Stimulated activated naive CD8-positive, alpha-beta T cell treated with anti-CD3 and anti-CD28 coated beads, Interleukin-15, Interleukin-2, amounts not matched to agents 100 ng/mL and 50 ng/mL, for 24 hours (primary cell): ENCODE results near the gene PSG1.
"Not testable (repeated sequence)": the region's sequence is repeated elsewhere in the genome, so short reads cannot be mapped to it uniquely, and the experiment has no call there.

Source experiments
- H3K27ac Mint-ChIP-seq: one replicate; pipeline ENCODE4 v1.8.0; 2021; ENCODE audit warnings: mild to moderate bottlenecking, mixed read lengths
- H3K27me3 Mint-ChIP-seq: one replicate; pipeline ENCODE4 v1.8.0; 2021; ENCODE audit warnings: mixed read lengths
- H3K36me3 Mint-ChIP-seq: one replicate; pipeline ENCODE4 v1.8.0; 2021; ENCODE audit warnings: low read depth, mixed read lengths
- H3K4me1 Mint-ChIP-seq: one replicate; pipeline ENCODE4 v1.8.0; 2021; ENCODE audit warnings: low read depth, mixed read lengths
- H3K4me3 Mint-ChIP-seq: one replicate; pipeline ENCODE4 v1.8.0; 2021; ENCODE audit warnings: mild to moderate bottlenecking, mixed read lengths
- H3K9me3 Mint-ChIP-seq: one replicate; pipeline ENCODE4 v1.8.0; 2021; ENCODE audit warnings: mixed read lengths

The PSG1 gene

DNA sequence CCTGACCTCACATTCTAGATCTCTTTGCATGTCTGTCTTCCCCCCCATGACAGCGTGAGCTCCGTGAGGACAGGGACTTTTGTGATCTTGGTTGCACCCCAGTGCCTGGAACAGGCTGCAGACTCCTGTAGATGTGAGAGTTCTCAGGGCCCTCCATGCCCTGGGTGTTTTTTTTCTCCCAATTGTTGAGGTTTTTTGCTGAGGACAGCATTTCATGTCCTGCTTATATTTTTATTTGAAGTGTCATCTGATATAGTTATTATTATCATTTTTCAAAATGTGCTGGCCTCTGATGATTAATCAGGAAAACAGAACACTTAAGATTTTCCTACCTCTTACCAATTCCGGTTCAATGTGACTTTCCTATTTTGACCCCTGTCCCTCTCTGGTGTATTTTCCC is 24.8 kb downstream of the PSG1 start:
- H3K4me3 Mint-ChIP-seq, H3K27me3 Mint-ChIP-seq, H3K36me3 Mint-ChIP-seq, H3K27ac Mint-ChIP-seq, H3K4me1 Mint-ChIP-seq, H3K9me3 Mint-ChIP-seq: not testable (repeated sequence)

DNA sequence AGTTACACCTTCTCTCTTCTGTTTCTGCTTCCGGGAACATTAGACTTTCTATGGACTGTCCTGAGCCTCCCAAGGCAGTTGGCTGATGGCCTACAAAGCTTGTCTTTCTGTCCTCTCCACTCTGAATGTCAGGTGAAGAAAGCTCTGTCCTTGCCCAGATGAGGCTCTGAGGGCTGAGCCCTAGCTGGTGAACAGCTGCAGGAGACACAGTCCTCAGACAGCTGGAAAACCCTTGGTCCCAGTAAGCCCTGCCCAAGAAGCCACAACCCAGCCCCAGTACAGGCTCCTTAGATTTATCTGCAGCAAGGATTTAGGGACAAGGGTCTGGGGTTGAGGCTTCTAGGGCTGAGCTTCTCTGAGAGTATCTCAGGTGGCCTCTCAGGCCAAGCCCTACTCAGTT is 26.3 kb downstream of the PSG1 start:
- not testable (repeated sequence) for H3K27me3 Mint-ChIP-seq, H3K36me3 Mint-ChIP-seq, H3K4me1 Mint-ChIP-seq, H3K9me3 Mint-ChIP-seq, H3K27ac Mint-ChIP-seq, H3K4me3 Mint-ChIP-seq

DNA sequence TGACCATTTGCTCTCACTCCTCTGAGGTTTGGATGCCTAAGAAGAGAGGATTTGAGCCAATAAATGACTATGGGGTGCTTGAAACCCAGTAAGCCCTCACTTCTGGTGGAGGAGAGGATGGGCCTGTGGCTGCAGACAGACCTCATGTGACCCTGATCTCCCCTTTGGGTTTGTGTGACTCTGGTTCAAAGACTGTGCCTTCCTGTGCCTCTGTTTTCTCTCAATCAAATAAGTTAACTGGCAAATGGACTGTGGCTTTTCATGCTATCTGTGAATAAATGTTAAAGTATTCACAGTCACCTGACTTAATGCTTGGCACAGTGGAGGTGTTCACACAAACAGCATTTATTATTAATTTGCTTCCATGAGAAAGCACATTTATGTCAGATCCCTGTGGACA is 26.7 kb downstream of the PSG1 start:
- not testable (repeated sequence) for H3K27me3 Mint-ChIP-seq, H3K36me3 Mint-ChIP-seq, H3K27ac Mint-ChIP-seq, H3K4me3 Mint-ChIP-seq, H3K4me1 Mint-ChIP-seq, H3K9me3 Mint-ChIP-seq

DNA sequence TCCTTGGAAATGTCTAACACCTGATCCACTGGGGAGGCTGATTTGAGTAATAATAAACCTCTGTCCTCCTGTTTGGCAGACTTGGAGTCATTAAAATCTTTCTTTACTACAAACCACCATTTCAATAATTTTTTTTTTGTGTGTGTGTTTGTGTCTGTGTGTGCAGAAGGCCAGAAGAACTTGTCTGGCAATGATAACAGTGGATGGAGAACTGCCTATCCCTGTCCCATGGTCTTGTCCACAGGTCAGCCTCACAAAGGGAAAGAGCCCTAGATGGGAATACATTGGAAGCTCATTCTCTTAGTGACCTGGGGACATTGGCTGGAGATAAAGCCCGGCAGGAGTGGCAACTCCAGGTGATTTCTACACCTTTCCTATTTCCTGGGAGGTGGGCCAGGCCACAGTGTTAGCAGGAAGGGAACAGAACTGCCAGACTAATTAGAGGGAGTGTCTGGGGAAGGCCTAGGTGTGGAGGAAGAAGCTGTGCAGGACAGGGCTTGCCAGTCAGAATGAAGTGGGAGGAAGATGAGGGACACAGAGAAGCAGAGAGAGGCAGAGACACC is 27.7 kb downstream of the PSG1 start:
- not testable (repeated sequence) for H3K27me3 Mint-ChIP-seq, H3K36me3 Mint-ChIP-seq, H3K9me3 Mint-ChIP-seq, H3K4me1 Mint-ChIP-seq, H3K27ac Mint-ChIP-seq, H3K4me3 Mint-ChIP-seq

DNA sequence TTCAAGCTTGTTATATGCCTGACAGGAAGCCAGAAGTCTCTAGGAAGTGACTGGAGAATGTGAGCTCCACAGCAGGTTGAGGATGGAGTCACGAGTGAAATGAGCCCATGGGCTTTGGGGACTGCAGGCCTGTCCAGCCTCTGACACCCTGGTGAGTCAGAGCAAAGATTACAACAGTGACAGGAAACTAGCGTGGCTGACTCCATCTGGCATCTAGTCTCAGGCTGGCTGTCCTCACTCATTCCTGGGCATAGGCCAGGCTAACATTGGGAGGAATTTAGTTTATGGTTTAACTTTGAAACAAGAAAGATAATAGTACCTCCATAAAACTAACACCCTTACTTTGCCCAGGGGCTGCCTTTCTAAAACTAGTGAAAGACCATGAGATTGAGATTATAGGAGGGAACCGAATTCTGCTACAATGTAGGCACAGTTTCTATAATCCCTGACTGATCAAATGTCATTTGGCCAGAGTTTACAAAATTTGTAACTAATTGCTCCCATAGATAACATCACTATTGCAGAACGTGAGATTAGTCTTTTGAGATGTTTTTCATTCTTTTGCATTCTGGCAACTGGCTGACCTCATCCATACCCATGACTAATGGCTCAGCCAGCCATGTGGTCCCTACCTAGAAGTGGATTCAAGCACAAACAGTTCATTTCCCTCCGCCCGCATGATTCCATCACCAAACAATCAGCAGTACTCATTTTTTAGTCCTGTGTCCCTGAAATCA is 28.4 kb downstream of the PSG1 start:
- H3K27me3 Mint-ChIP-seq, result peaks cover 4% of the 10 kb centered on the region
- no peaks in the 10 kb centered on the region for H3K36me3 Mint-ChIP-seq
- no peak overlapping the region for H3K4me3 Mint-ChIP-seq
- H3K9me3 Mint-ChIP-seq, result no peaks in the 10 kb centered on the region
- no peaks in the 10 kb centered on the region for H3K4me1 Mint-ChIP-seq
- H3K27ac Mint-ChIP-seq, result no peak overlapping the region

DNA sequence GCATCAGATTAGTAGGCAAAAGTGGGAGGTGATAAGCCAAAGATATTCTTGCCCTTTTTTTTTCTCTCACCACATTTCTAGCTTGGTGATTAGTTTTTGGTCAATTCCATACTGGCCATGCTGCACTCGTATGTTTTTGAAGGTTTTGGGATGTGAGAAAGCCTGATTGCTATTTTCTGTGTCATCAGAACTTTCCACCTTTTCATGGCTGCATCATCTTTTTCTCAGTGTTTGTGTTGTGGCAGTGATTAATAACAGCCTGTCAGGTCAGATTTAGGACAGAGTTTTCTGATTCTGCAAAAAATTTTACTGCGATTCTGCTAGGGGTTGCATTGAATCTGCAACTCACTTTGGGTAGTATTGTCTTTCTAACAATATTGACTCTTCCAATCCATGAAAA is 32.9 kb downstream of the PSG1 start:
- Mint-ChIP-seq H3K27ac (no peak overlapping the region), H3K27me3 (peaks cover 12% of the 10 kb centered on the region), H3K9me3 (no peaks in the 10 kb centered on the region), H3K4me3 (no peak overlapping the region), H3K36me3 (no peaks in the 10 kb centered on the region), H3K4me1 (no peaks in the 10 kb centered on the region)

DNA sequence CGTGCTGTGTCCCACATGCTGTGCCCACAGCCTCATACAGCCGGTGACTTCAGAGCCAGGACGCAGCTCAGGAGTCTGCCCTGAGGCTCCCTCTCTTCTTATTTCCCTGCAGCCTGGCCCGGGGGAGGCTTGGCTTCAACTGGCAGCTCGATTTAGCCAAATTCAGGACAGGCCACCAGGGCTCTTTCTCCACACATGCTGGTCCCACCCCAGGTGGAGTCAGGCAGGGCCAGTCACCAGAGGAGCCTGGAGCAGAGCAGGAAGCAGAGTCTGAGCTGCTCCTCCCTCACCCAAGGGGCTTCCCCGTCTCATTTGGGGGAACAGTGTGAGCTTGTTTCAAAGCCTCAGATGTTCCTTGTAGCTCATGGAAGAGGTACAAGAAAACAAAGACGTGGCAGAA is 35.9 kb downstream of the PSG1 start:
- not testable (repeated sequence) for H3K4me1 Mint-ChIP-seq, H3K9me3 Mint-ChIP-seq, H3K4me3 Mint-ChIP-seq, H3K27ac Mint-ChIP-seq, H3K36me3 Mint-ChIP-seq
- peaks cover 31% of the 10 kb centered on the region for H3K27me3 Mint-ChIP-seq

DNA sequence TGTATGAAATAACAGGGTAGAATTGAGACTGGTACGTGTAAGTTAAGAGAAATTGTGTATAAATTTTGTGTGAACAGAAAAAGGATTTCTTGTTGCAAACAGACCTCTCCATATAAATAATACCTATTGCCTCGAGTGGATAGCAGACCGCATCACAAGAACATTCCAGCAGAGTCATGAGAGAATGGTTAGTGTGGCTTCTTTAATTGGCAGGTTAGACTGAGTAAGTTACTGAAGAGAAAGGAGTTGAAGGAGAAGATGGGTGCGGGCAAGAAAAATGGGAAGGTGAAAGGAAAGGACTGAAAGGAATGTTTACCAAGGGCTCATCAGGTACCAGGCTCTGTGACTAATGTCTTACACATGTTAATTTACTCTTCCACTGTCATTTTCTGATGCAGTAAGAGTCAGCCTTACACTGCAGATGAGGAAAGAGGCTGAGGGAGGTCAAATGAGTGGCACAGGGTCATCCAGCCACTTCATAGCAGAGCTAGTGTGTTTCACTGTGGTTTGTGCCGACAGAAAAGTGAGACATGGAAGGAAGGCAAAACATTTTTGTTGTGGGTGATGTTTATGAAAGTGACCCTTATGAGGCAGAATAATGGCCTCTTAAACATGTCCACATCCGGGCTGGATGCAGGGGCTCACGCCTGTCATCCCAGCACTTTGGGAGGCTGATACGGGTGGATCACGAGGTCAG is 46.6 kb downstream of the PSG1 start:
- not testable (repeated sequence) for H3K4me3 Mint-ChIP-seq, H3K27ac Mint-ChIP-seq, H3K9me3 Mint-ChIP-seq, H3K4me1 Mint-ChIP-seq, H3K36me3 Mint-ChIP-seq
- peaks cover 19% of the 10 kb centered on the region for H3K27me3 Mint-ChIP-seq

DNA sequence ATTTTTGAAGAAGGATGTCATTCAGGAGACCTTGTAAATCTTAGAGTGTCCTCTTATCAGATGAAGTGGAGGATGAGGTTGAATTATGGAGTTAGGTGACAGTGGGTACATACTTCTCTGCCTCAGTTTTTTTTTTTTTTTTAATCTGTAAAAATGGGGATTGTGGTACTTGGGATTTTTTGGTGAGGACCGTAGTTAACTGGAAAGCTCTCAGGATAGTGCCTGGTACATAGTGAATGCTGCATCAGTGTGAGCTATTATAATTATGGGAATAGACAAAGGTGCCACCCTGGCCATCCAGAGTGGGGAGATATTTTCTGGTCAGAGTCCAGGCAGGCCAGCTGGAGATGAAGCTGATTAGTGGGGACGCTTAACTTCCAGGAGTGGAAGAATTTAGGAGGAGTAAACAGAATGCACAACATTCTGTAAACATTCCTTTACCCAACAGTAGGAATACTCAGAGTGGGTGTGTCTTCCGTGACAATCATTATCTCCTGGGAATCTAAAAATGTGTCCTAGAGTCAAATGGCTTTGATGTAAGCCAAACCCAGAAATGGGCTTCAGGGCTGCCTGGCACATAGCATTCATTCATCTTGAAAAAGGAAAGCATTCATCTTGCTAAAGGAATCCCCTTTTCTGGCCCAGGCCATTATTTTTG is 47.4 kb downstream of the PSG1 start:
- not testable (repeated sequence) for H3K4me3 Mint-ChIP-seq, H3K4me1 Mint-ChIP-seq, H3K9me3 Mint-ChIP-seq, H3K27ac Mint-ChIP-seq, H3K36me3 Mint-ChIP-seq
- peaks cover 19% of the 10 kb centered on the region for H3K27me3 Mint-ChIP-seq

DNA sequence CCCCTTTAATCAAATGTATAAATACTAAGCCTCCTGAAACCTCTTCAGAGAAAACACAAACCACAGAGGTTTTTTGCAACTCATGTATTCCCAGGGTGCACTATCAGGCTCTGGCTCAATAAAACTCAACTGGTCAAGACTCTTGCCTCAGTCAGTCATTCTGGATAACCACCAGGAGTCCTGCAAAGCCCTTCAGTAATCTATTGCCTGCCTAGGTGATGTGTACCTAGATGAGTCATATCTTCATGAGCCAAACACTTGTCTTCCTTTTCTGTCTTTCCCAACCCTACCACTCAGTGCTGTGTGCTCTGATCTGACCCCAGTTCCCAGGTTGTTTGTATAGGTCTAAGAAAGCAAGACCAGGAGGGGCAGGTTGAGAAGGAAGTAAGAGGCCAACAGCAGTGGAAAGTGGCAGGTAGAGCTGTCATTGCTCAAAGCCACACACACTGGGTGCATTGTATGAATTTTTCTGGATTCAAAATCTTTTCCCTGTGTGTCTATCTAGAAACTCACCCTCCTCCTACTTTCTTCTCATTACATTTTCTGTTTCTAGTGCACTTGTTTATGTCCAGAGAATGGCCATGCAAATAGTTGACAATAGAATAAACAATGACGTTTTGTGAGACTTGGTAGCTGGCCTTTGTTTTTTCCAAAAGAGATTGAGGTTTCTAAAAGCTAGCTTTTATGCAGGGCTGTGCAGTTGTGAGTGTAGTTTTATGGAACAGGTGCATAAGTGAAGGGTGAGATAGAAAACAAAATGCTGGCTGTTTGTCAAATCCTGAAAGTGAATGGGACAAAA is 48.1 kb downstream of the PSG1 start:
- no peaks in the 10 kb centered on the region for H3K9me3 Mint-ChIP-seq
- no peaks in the 10 kb centered on the region for H3K36me3 Mint-ChIP-seq
- H3K27ac Mint-ChIP-seq, result no peak overlapping the region
- peaks cover 19% of the 10 kb centered on the region for H3K27me3 Mint-ChIP-seq
- no peak overlapping the region for H3K4me3 Mint-ChIP-seq
- H3K4me1 Mint-ChIP-seq, result no peaks in the 10 kb centered on the region

DNA sequence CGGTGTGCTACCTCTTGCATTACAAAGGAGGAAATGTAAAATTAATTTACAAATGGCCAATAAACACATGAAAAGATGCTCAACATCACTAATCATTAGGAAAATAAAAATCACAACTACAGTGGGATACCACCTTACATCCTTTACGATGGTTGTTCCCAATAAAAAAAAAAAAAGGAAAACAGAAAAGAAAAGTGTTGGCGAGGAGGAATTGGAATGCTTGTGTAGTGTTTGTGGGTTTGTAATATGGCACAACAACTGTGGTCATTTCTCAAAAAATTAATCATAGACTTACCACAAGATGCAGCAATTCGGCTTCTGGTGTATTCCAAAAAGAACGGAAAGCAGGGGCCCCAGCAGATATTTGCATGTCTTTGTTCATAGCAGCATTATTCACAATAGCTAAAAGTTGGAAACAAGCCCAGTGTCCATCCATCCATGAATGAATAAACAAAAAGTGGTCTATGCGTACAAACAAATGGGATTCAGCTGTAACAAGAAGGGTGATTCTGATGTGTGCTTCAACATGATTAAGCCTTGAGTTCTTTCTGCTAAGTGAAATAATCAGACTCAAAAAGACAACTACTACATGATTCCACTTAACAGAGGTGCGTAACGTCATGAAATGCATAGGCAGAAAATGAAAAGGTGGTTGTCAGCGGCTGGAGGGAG is 58.1 kb downstream of the PSG1 start:
- H3K4me3 Mint-ChIP-seq, H3K9me3 Mint-ChIP-seq, H3K4me1 Mint-ChIP-seq, H3K27ac Mint-ChIP-seq, H3K36me3 Mint-ChIP-seq: not testable (repeated sequence)
- H3K27me3 Mint-ChIP-seq, result peaks cover 26% of the 10 kb centered on the region

DNA sequence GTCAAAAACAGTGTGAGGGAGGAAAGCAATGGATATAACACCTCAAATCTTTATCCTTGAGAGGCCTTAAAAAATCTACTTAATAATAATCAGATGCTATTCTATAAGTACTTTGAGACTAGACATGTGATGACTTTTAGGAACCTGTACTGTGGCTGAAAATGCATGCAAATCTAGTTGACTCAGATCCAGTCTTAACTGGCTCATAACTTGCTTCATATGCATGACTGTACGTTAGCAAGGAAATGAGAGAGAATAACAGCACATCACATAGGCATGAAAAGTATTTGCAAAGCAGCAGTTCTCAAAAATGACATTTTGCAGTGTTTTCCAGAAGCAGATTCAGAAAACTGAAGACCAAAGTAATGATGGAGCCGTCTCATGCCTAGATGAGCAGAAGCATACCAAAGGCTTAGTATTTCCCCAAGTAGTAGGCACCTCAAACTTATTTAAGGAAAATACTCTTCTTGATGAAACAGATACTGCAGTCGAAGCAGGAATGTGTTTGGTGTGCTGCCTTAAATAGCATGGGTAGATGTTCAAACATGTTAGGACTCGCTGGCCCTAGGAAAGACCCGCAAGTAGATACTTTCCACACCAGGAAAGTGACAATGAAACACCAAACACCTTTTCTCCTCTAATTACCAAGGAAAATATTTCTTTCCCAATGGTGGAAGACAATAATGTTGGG is 59.4 kb downstream of the PSG1 start:
- H3K4me3 Mint-ChIP-seq, H3K4me1 Mint-ChIP-seq, H3K9me3 Mint-ChIP-seq, H3K36me3 Mint-ChIP-seq, H3K27ac Mint-ChIP-seq: not testable (repeated sequence)
- peaks cover 26% of the 10 kb centered on the region for H3K27me3 Mint-ChIP-seq

DNA sequence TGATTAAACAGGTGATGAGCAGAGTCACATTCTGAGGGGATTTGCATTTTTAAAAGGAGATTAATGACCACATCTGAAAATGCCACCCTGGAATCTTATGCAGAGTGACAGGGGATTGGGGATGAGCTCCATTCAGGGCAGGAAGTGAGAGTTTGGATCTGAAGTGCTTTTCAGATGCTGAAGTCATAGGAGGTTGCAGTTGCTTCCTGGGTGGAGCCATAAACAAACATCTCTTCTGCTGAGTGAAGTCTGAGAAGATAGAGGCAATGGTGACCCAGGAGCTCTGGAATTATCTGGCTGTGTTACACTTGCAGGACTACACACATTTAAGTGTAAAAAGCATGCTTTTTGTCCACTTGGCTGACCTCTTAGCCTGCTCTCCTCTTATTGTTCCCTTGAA is 62.6 kb downstream of the PSG1 start:
- peaks cover 28% of the 10 kb centered on the region for H3K27me3 Mint-ChIP-seq
- no peaks in the 10 kb centered on the region for H3K4me1 Mint-ChIP-seq
- H3K4me3 Mint-ChIP-seq, result no peak overlapping the region
- H3K36me3 Mint-ChIP-seq, result no peaks in the 10 kb centered on the region
- peaks cover 13% of the 10 kb centered on the region for H3K9me3 Mint-ChIP-seq
- H3K27ac Mint-ChIP-seq, result no peak overlapping the region
